Measurements from ENCODE around the gene DACH1.

Gene DACH1

GRCh38 chr13:71503781-71504180, 363.2 kb downstream of the DACH1 start:
- Histone ChIP-seq H3K36me3 (ENCODE audit: insufficient read depth, low read length) (no peaks in the 10 kb centered on the region), H3K4me2 (ENCODE audit: low read length) (no peak overlapping the region), H3K27me3 (ENCODE audit: control insufficient read depth, insufficient read depth, low read length) (no peaks in the 10 kb centered on the region), H3K4me1 (ENCODE audit: control insufficient read depth, insufficient read depth, low read length) (no peaks in the 10 kb centered on the region), H3K4me3 (ENCODE audit: low read length) (no peak overlapping the region), H3K9ac (ENCODE audit: low read depth, low read length) (no peak overlapping the region), H3K9me3 (replicated peaks; ENCODE audit: low read length) (no peaks in the 10 kb centered on the region)

- no peak overlapping the region for H3K4me3 ChIP-seq (ENCODE audit: low read length)
Observed at GRCh38 chr13:71499944-71500514, 367.0 kb downstream of the DACH1 start.

GRCh38 chr13:71499235-71499634, 367.8 kb downstream of the DACH1 start:
- Histone ChIP-seq H3K27me3 (ENCODE audit: control insufficient read depth, insufficient read depth, low read length) (no peaks in the 10 kb centered on the region), H3K9me3 (replicated peaks; ENCODE audit: low read length) (no peaks in the 10 kb centered on the region), H3K9ac (ENCODE audit: low read depth, low read length) (no peak overlapping the region), H3K4me1 (ENCODE audit: control insufficient read depth, insufficient read depth, low read length) (no peaks in the 10 kb centered on the region), H3K4me2 (ENCODE audit: low read length) (no peak overlapping the region), H3K36me3 (ENCODE audit: insufficient read depth, low read length) (no peaks in the 10 kb centered on the region), H3K4me3 (ENCODE audit: low read length) (no peak overlapping the region)

More at GRCh38 chr13:71499944-71500514, 367.0 kb downstream of the DACH1 start:
- Histone ChIP-seq H3K9me3 (replicated peaks; ENCODE audit: low read length) (no peaks in the 10 kb centered on the region), H3K4me2 (ENCODE audit: low read length) (no peak overlapping the region), H3K4me1 (ENCODE audit: control insufficient read depth, insufficient read depth, low read length) (no peaks in the 10 kb centered on the region), H3K27me3 (ENCODE audit: control insufficient read depth, insufficient read depth, low read length) (no peaks in the 10 kb centered on the region), H3K9ac (ENCODE audit: low read depth, low read length) (no peak overlapping the region), H3K36me3 (ENCODE audit: insufficient read depth, low read length) (no peaks in the 10 kb centered on the region)

GRCh38 chr13:71493189-71493588, 373.8 kb downstream of the DACH1 start:
- H3K4me2 ChIP-seq (ENCODE audit: low read length): no peak overlapping the region
- no peaks in the 10 kb centered on the region for H3K36me3 ChIP-seq (ENCODE audit: insufficient read depth, low read length)
- H3K4me3 ChIP-seq (ENCODE audit: low read length): no peak overlapping the region
- no peak overlapping the region for H3K9ac ChIP-seq (ENCODE audit: low read depth, low read length)
- no peaks in the 10 kb centered on the region for H3K27me3 ChIP-seq (ENCODE audit: control insufficient read depth, insufficient read depth, low read length)
- H3K4me1 ChIP-seq (ENCODE audit: control insufficient read depth, insufficient read depth, low read length): no peaks in the 10 kb centered on the region
- no peaks in the 10 kb centered on the region for H3K9me3 ChIP-seq (replicated peaks; ENCODE audit: low read length)

- H3K9me3 ChIP-seq (replicated peaks; ENCODE audit: low read length): no peaks in the 10 kb centered on the region
- no peaks in the 10 kb centered on the region for H3K4me1 ChIP-seq (ENCODE audit: control insufficient read depth, insufficient read depth, low read length)
- H3K4me3 ChIP-seq (ENCODE audit: low read length): no peak overlapping the region
- H3K4me2 ChIP-seq (ENCODE audit: low read length): no peak overlapping the region
- no peaks in the 10 kb centered on the region for H3K36me3 ChIP-seq (ENCODE audit: insufficient read depth, low read length)
- H3K27me3 ChIP-seq (ENCODE audit: control insufficient read depth, insufficient read depth, low read length): no peaks in the 10 kb centered on the region
- H3K9ac ChIP-seq (ENCODE audit: low read depth, low read length): no peak overlapping the region
Observed at GRCh38 chr13:71492346-71492871, 374.6 kb downstream of the DACH1 start.

- H3K36me3 ChIP-seq (ENCODE audit: insufficient read depth, low read length): no peaks in the 10 kb centered on the region
- H3K4me1 ChIP-seq (ENCODE audit: control insufficient read depth, insufficient read depth, low read length): no peaks in the 10 kb centered on the region
- H3K4me2 ChIP-seq (ENCODE audit: low read length): no peak overlapping the region
- no peak overlapping the region for H3K9ac ChIP-seq (ENCODE audit: low read depth, low read length)
- H3K4me3 ChIP-seq (ENCODE audit: low read length): no peak overlapping the region
- no peaks in the 10 kb centered on the region for H3K9me3 ChIP-seq (replicated peaks; ENCODE audit: low read length)
- no peaks in the 10 kb centered on the region for H3K27me3 ChIP-seq (ENCODE audit: control insufficient read depth, insufficient read depth, low read length)
Observed at GRCh38 chr13:71491010-71491409, 376.0 kb downstream of the DACH1 start.

GRCh38 chr13:71489041-71489440, 378.0 kb downstream of the DACH1 start:
- H3K9ac ChIP-seq (ENCODE audit: low read depth, low read length): no peak overlapping the region
- H3K27me3 ChIP-seq (ENCODE audit: control insufficient read depth, insufficient read depth, low read length): no peaks in the 10 kb centered on the region
- no peaks in the 10 kb centered on the region for H3K9me3 ChIP-seq (replicated peaks; ENCODE audit: low read length)
- no peaks in the 10 kb centered on the region for H3K4me1 ChIP-seq (ENCODE audit: control insufficient read depth, insufficient read depth, low read length)
- H3K4me2 ChIP-seq (ENCODE audit: low read length): no peak overlapping the region
- H3K4me3 ChIP-seq (ENCODE audit: low read length): no peak overlapping the region
- no peaks in the 10 kb centered on the region for H3K36me3 ChIP-seq (ENCODE audit: insufficient read depth, low read length)

- H3K27me3 ChIP-seq (ENCODE audit: control insufficient read depth, insufficient read depth, low read length): no peaks in the 10 kb centered on the region
- no peak overlapping the region for H3K9ac ChIP-seq (ENCODE audit: low read depth, low read length)
- H3K4me3 ChIP-seq (ENCODE audit: low read length): no peak overlapping the region
- no peaks in the 10 kb centered on the region for H3K36me3 ChIP-seq (ENCODE audit: insufficient read depth, low read length)
- no peak overlapping the region for H3K4me2 ChIP-seq (ENCODE audit: low read length)
- no peaks in the 10 kb centered on the region for H3K9me3 ChIP-seq (replicated peaks; ENCODE audit: low read length)
- no peaks in the 10 kb centered on the region for H3K4me1 ChIP-seq (ENCODE audit: control insufficient read depth, insufficient read depth, low read length)
Observed at GRCh38 chr13:71488201-71488600, 378.8 kb downstream of the DACH1 start.

- H3K4me2 ChIP-seq (ENCODE audit: low read length): no peak overlapping the region
- H3K4me1 ChIP-seq (ENCODE audit: control insufficient read depth, insufficient read depth, low read length): no peaks in the 10 kb centered on the region
- H3K36me3 ChIP-seq (ENCODE audit: insufficient read depth, low read length): no peaks in the 10 kb centered on the region
- no peak overlapping the region for H3K9ac ChIP-seq (ENCODE audit: low read depth, low read length)
- H3K9me3 ChIP-seq (replicated peaks; ENCODE audit: low read length): no peaks in the 10 kb centered on the region
- no peaks in the 10 kb centered on the region for H3K27me3 ChIP-seq (ENCODE audit: control insufficient read depth, insufficient read depth, low read length)
- no peak overlapping the region for H3K4me3 ChIP-seq (ENCODE audit: low read length)
Observed at GRCh38 chr13:71485913-71486312, 381.1 kb downstream of the DACH1 start.

- H3K36me3 ChIP-seq (ENCODE audit: insufficient read depth, low read length): no peaks in the 10 kb centered on the region
- H3K4me2 ChIP-seq (ENCODE audit: low read length): no peak overlapping the region
- no peaks in the 10 kb centered on the region for H3K27me3 ChIP-seq (ENCODE audit: control insufficient read depth, insufficient read depth, low read length)
- no peak overlapping the region for H3K4me3 ChIP-seq (ENCODE audit: low read length)
- no peak overlapping the region for H3K9ac ChIP-seq (ENCODE audit: low read depth, low read length)
- H3K9me3 ChIP-seq (replicated peaks; ENCODE audit: low read length): no peaks in the 10 kb centered on the region
- no peaks in the 10 kb centered on the region for H3K4me1 ChIP-seq (ENCODE audit: control insufficient read depth, insufficient read depth, low read length)
Observed at GRCh38 chr13:71483733-71484132, 383.3 kb downstream of the DACH1 start.

GRCh38 chr13:71481501-71481900, 385.5 kb downstream of the DACH1 start:
- Histone ChIP-seq H3K4me3 (ENCODE audit: low read length) (no peak overlapping the region), H3K4me1 (ENCODE audit: control insufficient read depth, insufficient read depth, low read length) (no peaks in the 10 kb centered on the region), H3K36me3 (ENCODE audit: insufficient read depth, low read length) (no peaks in the 10 kb centered on the region), H3K9me3 (replicated peaks; ENCODE audit: low read length) (no peaks in the 10 kb centered on the region), H3K27me3 (ENCODE audit: control insufficient read depth, insufficient read depth, low read length) (no peaks in the 10 kb centered on the region), H3K9ac (ENCODE audit: low read depth, low read length) (no peak overlapping the region), H3K4me2 (ENCODE audit: low read length) (no peak overlapping the region)

- H3K9ac ChIP-seq (ENCODE audit: low read depth, low read length): no peak overlapping the region
- no peak overlapping the region for H3K4me2 ChIP-seq (ENCODE audit: low read length)
- no peaks in the 10 kb centered on the region for H3K36me3 ChIP-seq (ENCODE audit: insufficient read depth, low read length)
- H3K4me3 ChIP-seq (ENCODE audit: low read length): no peak overlapping the region
- H3K4me1 ChIP-seq (ENCODE audit: control insufficient read depth, insufficient read depth, low read length): no peaks in the 10 kb centered on the region
- H3K27me3 ChIP-seq (ENCODE audit: control insufficient read depth, insufficient read depth, low read length): no peaks in the 10 kb centered on the region
- no peaks in the 10 kb centered on the region for H3K9me3 ChIP-seq (replicated peaks; ENCODE audit: low read length)
Observed at GRCh38 chr13:71481046-71481445, 386.0 kb downstream of the DACH1 start.

Data from skeletal muscle satellite cell (primary cell).